ENCODE results near the gene P2RX3. TPM values are rescaled to one million over a fixed set of nuclear protein-coding genes. Genes with fewer than 3 reads are reported as not detected.

Gene P2RX3
- total and polyA plus RNA-seq, 2 of the 8 experiments (the other 6 are each of a cell fraction or from before 2014, with no cell fraction given): 0.45 to 0.47 TPM

DNA sequence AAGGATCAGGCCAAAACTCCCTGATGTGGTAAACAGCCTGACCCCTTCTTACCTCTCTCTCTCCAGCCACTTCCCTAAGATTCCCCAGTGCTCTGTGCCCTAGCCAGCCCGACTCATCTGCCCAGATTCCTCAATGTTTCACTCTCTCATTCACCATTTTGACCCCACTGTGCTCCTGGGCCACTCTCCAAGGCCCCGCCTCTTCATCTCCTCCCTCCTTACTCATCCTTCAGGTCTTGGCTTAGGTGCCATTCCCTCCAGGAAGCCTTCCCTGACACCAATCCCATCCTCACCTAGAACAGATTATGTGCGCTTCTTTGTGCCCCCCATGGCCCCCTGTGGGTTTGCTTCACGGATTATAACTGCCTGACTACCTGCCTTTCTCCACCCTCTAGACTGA, 75.5 kb downstream of the P2RX3 start:
- Histone ChIP-seq H2BK12ac (ENCODE audit: low read depth, low read length) (no peak overlapping the region), H3K56ac (replicated peaks; ENCODE audit: insufficient read length, low read depth, low read length) (no peak overlapping the region), H3K4me3 (ENCODE audit: extremely low read depth in 1 of 4, insufficient read depth in 2 of 4, low read depth in 3 of 4, low read length in 4 of 4) (no peak overlapping the region), H4K8ac (ENCODE audit: extremely low read depth, insufficient read depth, low read length) (no peak overlapping the region), H2BK20ac (ENCODE audit: low read length) (no peak overlapping the region), H3K4ac (replicated peaks; ENCODE audit: insufficient read length, low read depth, low read length) (no peak overlapping the region), H3K9me3 (ENCODE audit: insufficient read depth in 2 of 2, low read depth in 1 of 2, low read length in 1 of 2) (no peaks in the 10 kb centered on the region), H3K14ac (ENCODE audit: insufficient read length) (no peak overlapping the region), H4K20me1 (replicated peaks in 1 of 2; ENCODE audit: control insufficient read depth in 1 of 2, insufficient read depth in 2 of 2, low read length in 2 of 2) (peaks cover 0 to 4% of the 10 kb centered on the region in 2 experiments), H2AFZ (ENCODE audit: low read length) (no peak overlapping the region), H4K5ac (ENCODE audit: insufficient read length, low read depth, low read length) (no peak overlapping the region), H2BK15ac (ENCODE audit: low read length) (no peak overlapping the region), H3K27ac (ENCODE audit: low read depth, low read length) (no peak overlapping the region), H3K4me2 (ENCODE audit: insufficient read depth in 1 of 2, low read depth in 2 of 2, low read length in 2 of 2) (no peak overlapping the region), H3K79me2 (ENCODE audit: control insufficient read depth in 1 of 2, insufficient read depth in 2 of 2, low read length in 2 of 2) (no peaks in the 10 kb centered on the region), H3K23ac (ENCODE audit: insufficient read length) (no peak overlapping the region), H3K23me2 (ENCODE audit: low read depth, low read length) (no peaks in the 10 kb centered on the region), H3K18ac (ENCODE audit: extremely low read depth, low read length) (no peak overlapping the region), H3K9ac (replicated peaks in 1 of 4; ENCODE audit: extremely low read depth in 1 of 4, low read depth in 3 of 4, low read length in 3 of 4) (no peak overlapping the region), H3K27me3 (replicated peaks in 1 of 4; ENCODE audit: control insufficient read depth in 3 of 4, extremely low read depth in 1 of 4, insufficient read depth in 3 of 4, low read length in 3 of 4) (no peaks in the 10 kb centered on the region), H3K36me3 (ENCODE audit: control insufficient read depth in 2 of 4, insufficient read depth in 4 of 4, low read length in 3 of 4) (peaks cover 10 to 57% (median 33%) of the 10 kb centered on the region in 4 experiments; a peak in 7 of 8 replicates), H3K4me1 (replicated peaks in 1 of 4; ENCODE audit: control insufficient read depth in 3 of 4, insufficient read depth in 4 of 4, low read length in 3 of 4) (no peaks in the 10 kb centered on the region; a peak in 2 of 7 replicates), H2AK5ac (ENCODE audit: low read depth, low read length) (no peak overlapping the region), H3K79me1 (ENCODE audit: low read depth, low read length) (no peaks in the 10 kb centered on the region), H2BK120ac (replicated peaks; ENCODE audit: low read depth, low read length) (no peak overlapping the region), H2BK5ac (ENCODE audit: low read depth, low read length) (no peak overlapping the region), H4K91ac (replicated peaks; ENCODE audit: insufficient read length, low read length) (no peak overlapping the region)
- ChIA-PET POLR2A (ENCODE audit: partially characterized antibody) (no interaction called here), CTCF (ENCODE audit: partially characterized antibody) (no interaction called here)
- FAIRE-seq: no peak
- 85% methylated on average over 4 of the region's 4 CpGs; no CpG with 5 or more reads in 1 of the 2 experiments for WGBS, 2 experiments (ENCODE audit: extremely low coverage in 1 of 2, insufficient coverage in 1 of 2, insufficient read length in 1 of 2, insufficient replicate concordance in 2 of 2, low coverage in 1 of 2, low lambda C conversion rate in 2 of 2, missing lambda C conversion rate in 1 of 2)
- no peak for DNase-seq (ENCODE audit: low read depth in 1 of 2, low spot score in 2 of 2)
- TF ChIP-seq JUN (IDR thresholded peaks at IDR 0.05; ENCODE audit: low read depth, low read length) (no peak), CBX8 (IDR thresholded peaks at IDR 0.05; ENCODE audit: borderline replicate concordance, low read depth, low read length) (no peak)

Measured in H1 (cell line).